Neural cell (in vitro differentiated cells): ENCODE results near the gene PNPLA4. TPM values are rescaled to one million over a fixed set of nuclear protein-coding genes. Genes with fewer than 3 reads are reported as not detected.

Experiments used
- H2AFZ ChIP-seq: fragments of 200-600, 300-800 bp; sonication (generic), shearing (Covaris generic); 2 replicates; pipeline ENCODE4 v1.6.0; 2014; ENCODE audit warnings: low read depth, mild to moderate bottlenecking, antibody characterized with exemption, low read length, moderate library complexity
- H3F3A ChIP-seq: fragments of 200-600 bp; shearing (Covaris generic); 2 replicates; pipeline ENCODE4 v1.6.1; 2016; ENCODE audit warnings: mild to moderate bottlenecking, moderate library complexity, mixed read lengths, antibody characterized with exemption, low read length; ENCODE audit not compliant: insufficient read depth, poor library complexity, severe bottlenecking
- H3K27ac ChIP-seq: fragments of 200-600, 300-800 bp; sonication (generic), shearing (Covaris generic); 2 replicates; pipeline ENCODE4 v1.5.1; 2014; ENCODE audit warnings: mild to moderate bottlenecking, low read length, moderate library complexity
- H3K27me3 ChIP-seq: fragments of 300-800, 200-600 bp; sonication (generic), shearing (Covaris generic); 2 replicates; pipeline ENCODE4 v1.6.0; 2014; ENCODE audit warnings: mild to moderate bottlenecking, low read depth, low read length, moderate library complexity; ENCODE audit not compliant: insufficient read depth
- H3K36me3 ChIP-seq: fragments of 300-800, 200-600 bp; sonication (generic), shearing (Covaris generic); 2 replicates; pipeline ENCODE4 v1.5.1; 2014; ENCODE audit warnings: mild to moderate bottlenecking, antibody characterized with exemption, low read length, moderate library complexity; ENCODE audit not compliant: insufficient read depth
- H3K4me2 ChIP-seq: fragments of 300-800, 200-600 bp; sonication (generic), shearing (Covaris generic); 2 replicates; pipeline ENCODE4 v1.6.0; 2014; ENCODE audit warnings: mild to moderate bottlenecking, low read length
- H3K4me3 ChIP-seq: fragments of 300-800, 200-600 bp; sonication (generic), shearing (Covaris generic); 2 replicates; pipeline ENCODE4 v1.5.1; 2014; ENCODE audit warnings: mild to moderate bottlenecking, low read length, moderate library complexity
- H3K79me2 ChIP-seq: fragments of 200-600 bp; shearing (Covaris generic); replicated peaks from 2 replicates; pipeline ENCODE4 v1.6.0; 2014; ENCODE audit warnings: mild to moderate bottlenecking, low read length, moderate library complexity; ENCODE audit not compliant: insufficient read depth
- H3K9ac ChIP-seq: fragments of 300-800, 200-600 bp; sonication (generic), shearing (Covaris generic); 2 replicates; pipeline ENCODE4 v1.6.1; 2016; ENCODE audit warnings: mild to moderate bottlenecking, low read length, mixed read lengths
- H3K9me2 ChIP-seq: fragments of 200-600 bp; shearing (Covaris generic); 2 replicates; pipeline ENCODE4 v1.6.1; 2016; ENCODE audit warnings: mild to moderate bottlenecking, low read length, mixed read lengths; ENCODE audit not compliant: insufficient read depth
- H3K9me3 ChIP-seq: fragments of 200-600, 300-800 bp; sonication (generic), shearing (Covaris generic); 2 replicates; pipeline ENCODE4 v1.6.1; 2016; ENCODE audit warnings: mild to moderate bottlenecking, mixed run types, low read length, moderate library complexity, mixed read lengths
- H4K20me1 ChIP-seq: fragments of 200-600 bp; shearing (Covaris generic); 2 replicates; pipeline ENCODE4 v1.6.1; 2016; ENCODE audit warnings: mild to moderate bottlenecking, mixed run types; ENCODE audit not compliant: insufficient read depth
- EP300 ChIP-seq: fragments of 450-650 bp; conservative IDR thresholded peaks from 2 replicates; pipeline ENCODE4 v1.6.1; 2014; ENCODE audit warnings: antibody characterized with exemption, mild to moderate bottlenecking, moderate library complexity; ENCODE audit not compliant: poor library complexity, severe bottlenecking
- EZH2 ChIP-seq: fragments of 200-600, 300-800 bp; shearing (Covaris generic), sonication (generic); IDR thresholded peaks from 2 replicates; pipeline ENCODE4 v1.6.1; 2014; ENCODE audit warnings: antibody characterized with exemption, low read length, borderline replicate concordance, mild to moderate bottlenecking; ENCODE audit not compliant: insufficient read depth, poor library complexity, severe bottlenecking
- MXI1 ChIP-seq: fragments of 450-650 bp; conservative IDR thresholded peaks from 2 replicates; pipeline ENCODE4 v1.6.1; 2014; ENCODE audit warnings: antibody characterized with exemption, mild to moderate bottlenecking; ENCODE audit not compliant: poor library complexity, severe bottlenecking
- POLR2AphosphoS5 ChIP-seq: IDR thresholded peaks from 2 replicates; pipeline ENCODE4 v1.6.1; 2012
- RAD21 ChIP-seq: fragments of 450-650 bp; conservative IDR thresholded peaks from 2 replicates; pipeline ENCODE4 v1.6.1; 2014; ENCODE audit warnings: antibody characterized with exemption, mild to moderate bottlenecking, moderate library complexity
- SMC3 ChIP-seq: fragments of 450-650 bp; conservative IDR thresholded peaks from 2 replicates; pipeline ENCODE4 v1.6.1; 2014; ENCODE audit warnings: antibody characterized with exemption, mild to moderate bottlenecking, moderate library complexity; ENCODE audit not compliant: poor library complexity
- polyA plus RNA-seq: library from polyadenylated mRNA; depleted of rRNA; stranded (reverse); fragments of >200 nt; gene quantifications from 2 replicates; pipeline ENCODE4 v1.2.3, GENCODE V29; 2014
- TF ChIP-seq, protein P1 (sequence below): fragments of 450-650 bp; IDR thresholded peaks from 2 replicates; pipeline ENCODE4 v1.5.1; 2014; ENCODE audit warnings: antibody characterized with exemption, mild to moderate bottlenecking, moderate library complexity; ENCODE audit not compliant: poor library complexity, severe bottlenecking
- TF ChIP-seq, protein P2 (sequence below): IDR thresholded peaks from 2 replicates; pipeline ENCODE4 v1.6.1; 2012; ENCODE audit warnings: borderline replicate concordance

The PNPLA4 gene
- polyA plus RNA-seq, 1 donor from 2014 or later, result 2.0 TPM

DNA sequence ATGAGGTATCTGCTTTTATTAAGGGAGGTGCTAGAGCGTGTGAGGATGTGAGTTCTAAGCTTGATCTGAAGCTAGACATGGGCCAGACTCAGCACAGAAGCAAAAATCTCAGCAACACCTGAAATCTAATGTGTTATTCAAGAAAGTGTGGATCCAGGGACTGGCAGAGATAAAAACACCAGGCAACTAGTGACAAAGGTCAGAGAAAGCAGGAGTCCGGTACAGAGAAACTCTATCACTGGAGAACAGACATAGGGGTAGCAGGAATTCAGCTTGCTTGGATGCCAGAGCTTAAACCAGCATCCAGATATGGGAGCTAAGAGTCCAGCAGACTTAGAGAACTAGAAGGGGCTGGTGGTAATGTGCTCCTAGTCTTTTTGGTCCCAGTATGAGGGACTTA is 50.3 kb downstream of the PNPLA4 start:
- no peak overlapping the region for H3K27ac ChIP-seq

DNA sequence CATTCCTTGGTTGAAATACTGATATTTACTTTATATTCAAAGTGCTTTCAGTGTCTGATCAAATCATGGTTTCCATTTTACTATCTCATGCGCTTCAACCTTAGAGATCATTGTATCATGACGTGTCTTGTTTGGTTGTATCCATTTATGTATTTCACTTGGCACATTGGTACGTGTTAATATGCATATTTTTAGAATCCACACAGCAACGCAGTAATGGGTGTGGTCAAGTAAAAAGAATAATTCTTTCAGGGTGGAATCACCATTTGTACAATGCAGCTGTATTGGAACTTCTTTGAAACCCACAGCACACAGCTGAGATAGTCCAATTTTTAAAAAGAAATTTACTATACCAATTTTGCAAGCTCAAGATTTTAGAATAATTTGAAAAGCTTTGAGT is 55.2 kb downstream of the PNPLA4 start:
- no peaks in the 10 kb centered on the region for H3K9me2 ChIP-seq
- H3K9ac ChIP-seq, result no peak overlapping the region
- TF ChIP-seq RAD21 (no peak), POLR2AphosphoS5 (no peak), MXI1 (no peak), SMC3 (no peak)
- TF ChIP-seq, protein P1, sequence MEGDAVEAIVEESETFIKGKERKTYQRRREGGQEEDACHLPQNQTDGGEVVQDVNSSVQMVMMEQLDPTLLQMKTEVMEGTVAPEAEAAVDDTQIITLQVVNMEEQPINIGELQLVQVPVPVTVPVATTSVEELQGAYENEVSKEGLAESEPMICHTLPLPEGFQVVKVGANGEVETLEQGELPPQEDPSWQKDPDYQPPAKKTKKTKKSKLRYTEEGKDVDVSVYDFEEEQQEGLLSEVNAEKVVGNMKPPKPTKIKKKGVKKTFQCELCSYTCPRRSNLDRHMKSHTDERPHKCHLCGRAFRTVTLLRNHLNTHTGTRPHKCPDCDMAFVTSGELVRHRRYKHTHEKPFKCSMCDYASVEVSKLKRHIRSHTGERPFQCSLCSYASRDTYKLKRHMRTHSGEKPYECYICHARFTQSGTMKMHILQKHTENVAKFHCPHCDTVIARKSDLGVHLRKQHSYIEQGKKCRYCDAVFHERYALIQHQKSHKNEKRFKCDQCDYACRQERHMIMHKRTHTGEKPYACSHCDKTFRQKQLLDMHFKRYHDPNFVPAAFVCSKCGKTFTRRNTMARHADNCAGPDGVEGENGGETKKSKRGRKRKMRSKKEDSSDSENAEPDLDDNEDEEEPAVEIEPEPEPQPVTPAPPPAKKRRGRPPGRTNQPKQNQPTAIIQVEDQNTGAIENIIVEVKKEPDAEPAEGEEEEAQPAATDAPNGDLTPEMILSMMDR, result no peak
- H3K79me2 ChIP-seq, result no peaks in the 10 kb centered on the region
- H3K27me3 ChIP-seq, result no peaks in the 10 kb centered on the region
- H3K27ac ChIP-seq, result no peak overlapping the region
- no peaks in the 10 kb centered on the region for H3F3A ChIP-seq
- no peaks in the 10 kb centered on the region for H3K9me3 ChIP-seq
- H4K20me1 ChIP-seq, result no peaks in the 10 kb centered on the region
- no peak overlapping the region for H3K4me3 ChIP-seq
- H3K36me3 ChIP-seq, result no peaks in the 10 kb centered on the region
- no peak overlapping the region for H2AFZ ChIP-seq
- H3K4me2 ChIP-seq, result no peak overlapping the region

More for the DNA sequence above, 50.3 kb downstream of the PNPLA4 start:
- no peak overlapping the region for H3K4me2 ChIP-seq
- no peaks in the 10 kb centered on the region for H3K79me2 ChIP-seq
- no peaks in the 10 kb centered on the region for H3K9me2 ChIP-seq
- no peak overlapping the region for H3K4me3 ChIP-seq
- no peaks in the 10 kb centered on the region for H3K36me3 ChIP-seq
- H3K27me3 ChIP-seq, result no peaks in the 10 kb centered on the region
- H2AFZ ChIP-seq, result no peak overlapping the region
- no peaks in the 10 kb centered on the region for H3F3A ChIP-seq
- H3K9ac ChIP-seq, result no peak overlapping the region
- no peaks in the 10 kb centered on the region for H4K20me1 ChIP-seq
- TF ChIP-seq, protein P1, result no peak
- TF ChIP-seq, protein P2, sequence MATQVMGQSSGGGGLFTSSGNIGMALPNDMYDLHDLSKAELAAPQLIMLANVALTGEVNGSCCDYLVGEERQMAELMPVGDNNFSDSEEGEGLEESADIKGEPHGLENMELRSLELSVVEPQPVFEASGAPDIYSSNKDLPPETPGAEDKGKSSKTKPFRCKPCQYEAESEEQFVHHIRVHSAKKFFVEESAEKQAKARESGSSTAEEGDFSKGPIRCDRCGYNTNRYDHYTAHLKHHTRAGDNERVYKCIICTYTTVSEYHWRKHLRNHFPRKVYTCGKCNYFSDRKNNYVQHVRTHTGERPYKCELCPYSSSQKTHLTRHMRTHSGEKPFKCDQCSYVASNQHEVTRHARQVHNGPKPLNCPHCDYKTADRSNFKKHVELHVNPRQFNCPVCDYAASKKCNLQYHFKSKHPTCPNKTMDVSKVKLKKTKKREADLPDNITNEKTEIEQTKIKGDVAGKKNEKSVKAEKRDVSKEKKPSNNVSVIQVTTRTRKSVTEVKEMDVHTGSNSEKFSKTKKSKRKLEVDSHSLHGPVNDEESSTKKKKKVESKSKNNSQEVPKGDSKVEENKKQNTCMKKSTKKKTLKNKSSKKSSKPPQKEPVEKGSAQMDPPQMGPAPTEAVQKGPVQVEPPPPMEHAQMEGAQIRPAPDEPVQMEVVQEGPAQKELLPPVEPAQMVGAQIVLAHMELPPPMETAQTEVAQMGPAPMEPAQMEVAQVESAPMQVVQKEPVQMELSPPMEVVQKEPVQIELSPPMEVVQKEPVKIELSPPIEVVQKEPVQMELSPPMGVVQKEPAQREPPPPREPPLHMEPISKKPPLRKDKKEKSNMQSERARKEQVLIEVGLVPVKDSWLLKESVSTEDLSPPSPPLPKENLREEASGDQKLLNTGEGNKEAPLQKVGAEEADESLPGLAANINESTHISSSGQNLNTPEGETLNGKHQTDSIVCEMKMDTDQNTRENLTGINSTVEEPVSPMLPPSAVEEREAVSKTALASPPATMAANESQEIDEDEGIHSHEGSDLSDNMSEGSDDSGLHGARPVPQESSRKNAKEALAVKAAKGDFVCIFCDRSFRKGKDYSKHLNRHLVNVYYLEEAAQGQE, result no peak
- no peaks in the 10 kb centered on the region for H3K9me3 ChIP-seq

DNA sequence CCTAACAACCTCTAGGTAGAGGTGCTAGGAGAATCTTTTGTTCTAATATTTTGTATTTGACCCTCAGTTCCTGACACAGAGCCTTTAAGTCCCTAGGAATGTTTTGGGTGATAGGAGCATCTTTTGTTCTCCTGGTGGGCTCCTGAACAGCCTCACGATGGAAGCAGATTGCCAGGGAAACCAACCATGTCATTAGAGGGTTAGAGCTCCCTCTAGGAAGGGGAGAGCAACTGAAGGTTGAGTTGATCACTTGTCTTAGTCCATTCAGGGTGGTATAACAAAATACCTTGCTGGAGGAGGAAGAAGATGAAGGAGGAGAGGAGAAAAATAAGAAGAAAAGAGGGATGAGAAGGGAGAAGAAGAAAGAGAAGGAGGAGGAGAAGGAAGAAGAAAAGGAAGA is 75.0 kb downstream of the PNPLA4 start:
- no peaks in the 10 kb centered on the region for H4K20me1 ChIP-seq
- no peak overlapping the region for H2AFZ ChIP-seq
- no peaks in the 10 kb centered on the region for H3K9me2 ChIP-seq
- no peaks in the 10 kb centered on the region for H3F3A ChIP-seq
- no peaks in the 10 kb centered on the region for H3K27me3 ChIP-seq
- no peak overlapping the region for H3K9ac ChIP-seq
- H3K4me3 ChIP-seq, result no peak overlapping the region
- H3K79me2 ChIP-seq, result no peaks in the 10 kb centered on the region
- no peaks in the 10 kb centered on the region for H3K36me3 ChIP-seq
- no peak overlapping the region for H3K27ac ChIP-seq
- H3K9me3 ChIP-seq, result no peaks in the 10 kb centered on the region
- H3K4me2 ChIP-seq, result no peak overlapping the region
- TF ChIP-seq SMC3 (no peak), EZH2 (no peak), MXI1 (no peak), EP300 (no peak), RAD21 (no peak)
- TF ChIP-seq, protein P2, result no peak
- TF ChIP-seq, protein P1, result no peak
